ENCODE results near the gene COP1.

- no peak for TF ChIP-seq POLR2AphosphoS5 (IDR thresholded peaks at IDR 0.05; ENCODE audit: borderline replicate concordance, low read depth, low read length)
- TF ChIP-seq EZH2 (IDR thresholded peaks at IDR 0.05): no peak
Observed at GRCh38 chr1:176177764-176178163, 29.3 kb downstream of the COP1 start.

Measured in SK-N-MC (cell line).